T-helper 2 cell (primary cell): ENCODE measurements around the gene IL20.
A peak's percentile ranks its signal among the peaks of the same experiment; 100 is the strongest.

Source experiments
- DNase-seq, 5 experiments: peaks; one replicate each; pipeline versions ENCODE4 v3.0.0 to v3.0.0-alpha.2; 2012 to 2022

Gene IL20

DNA sequence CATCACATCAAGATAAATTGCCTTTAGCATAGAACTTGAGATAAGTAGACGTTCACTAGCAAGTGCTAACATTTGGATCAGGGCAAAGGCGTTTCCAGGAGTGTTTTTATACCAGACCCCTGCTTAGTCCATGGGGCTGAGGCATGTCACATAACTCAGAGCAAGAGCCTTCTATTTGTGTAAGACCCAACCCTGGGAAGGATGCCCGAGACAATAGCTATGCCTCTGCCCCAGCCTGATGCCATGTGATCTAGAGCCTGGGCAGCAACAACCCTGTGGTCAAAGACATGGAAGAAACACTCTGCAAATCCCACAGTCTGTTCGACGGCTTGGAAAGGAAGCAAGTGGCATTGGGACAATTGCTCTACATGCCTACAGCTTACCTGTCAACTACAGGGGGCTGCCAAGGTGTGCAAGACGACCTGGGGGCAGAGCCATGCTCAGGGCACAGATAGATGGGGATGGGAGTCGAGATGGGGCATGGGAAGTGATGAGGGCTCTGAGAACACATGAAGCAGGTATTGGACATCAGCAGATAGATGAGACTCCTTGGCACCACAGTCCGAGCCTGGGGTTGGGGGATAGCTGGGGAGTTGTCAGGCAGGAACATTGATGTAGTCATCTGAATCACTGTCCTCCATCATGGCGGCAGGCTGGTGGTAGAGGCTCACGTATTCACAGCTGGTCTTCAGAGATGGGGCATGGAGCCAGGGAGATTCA is 39.2 kb downstream of the IL20 start:
- no peak for DNase-seq

DNA sequence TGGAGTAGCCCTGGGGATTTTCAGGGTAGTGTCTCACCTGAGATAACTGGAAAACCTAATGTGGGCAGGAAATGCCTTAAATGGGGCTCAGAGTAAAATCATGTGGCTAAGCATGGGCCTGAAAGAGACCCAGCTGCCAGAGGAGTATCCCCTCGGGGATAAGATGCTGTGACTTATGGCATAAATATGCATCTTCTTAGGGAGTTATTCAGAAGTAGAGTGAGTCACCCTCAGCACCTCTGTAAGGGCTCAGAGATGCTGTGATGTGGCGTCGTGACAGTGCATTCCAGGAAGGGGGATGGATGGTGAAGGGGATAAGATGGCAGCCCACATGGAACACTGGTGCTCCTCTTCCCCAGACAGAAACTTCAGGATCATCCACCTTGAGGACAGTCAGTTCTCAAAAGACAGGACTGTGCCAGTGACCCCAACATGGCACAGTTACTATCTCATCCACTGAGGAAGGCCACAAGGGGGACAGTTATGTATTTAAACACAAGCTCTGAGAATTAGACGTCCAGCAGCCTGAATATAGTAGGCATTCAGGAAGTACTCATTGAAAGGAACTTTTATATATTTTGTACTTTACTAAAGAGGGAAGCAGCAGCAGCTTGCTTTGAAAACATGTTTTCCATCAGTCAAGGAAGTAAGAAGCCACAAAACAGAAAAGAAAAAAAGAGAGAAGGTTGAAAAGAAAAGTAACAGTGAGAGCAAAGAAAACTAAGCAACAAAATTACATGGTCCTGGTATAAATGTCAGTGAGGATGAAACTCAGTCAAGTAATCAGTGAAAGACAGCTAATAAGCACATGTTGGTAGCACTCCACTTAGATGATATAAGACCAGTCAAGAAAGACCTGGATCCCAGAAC is 40.1 kb downstream of the IL20 start:
- no peak for DNase-seq

DNA sequence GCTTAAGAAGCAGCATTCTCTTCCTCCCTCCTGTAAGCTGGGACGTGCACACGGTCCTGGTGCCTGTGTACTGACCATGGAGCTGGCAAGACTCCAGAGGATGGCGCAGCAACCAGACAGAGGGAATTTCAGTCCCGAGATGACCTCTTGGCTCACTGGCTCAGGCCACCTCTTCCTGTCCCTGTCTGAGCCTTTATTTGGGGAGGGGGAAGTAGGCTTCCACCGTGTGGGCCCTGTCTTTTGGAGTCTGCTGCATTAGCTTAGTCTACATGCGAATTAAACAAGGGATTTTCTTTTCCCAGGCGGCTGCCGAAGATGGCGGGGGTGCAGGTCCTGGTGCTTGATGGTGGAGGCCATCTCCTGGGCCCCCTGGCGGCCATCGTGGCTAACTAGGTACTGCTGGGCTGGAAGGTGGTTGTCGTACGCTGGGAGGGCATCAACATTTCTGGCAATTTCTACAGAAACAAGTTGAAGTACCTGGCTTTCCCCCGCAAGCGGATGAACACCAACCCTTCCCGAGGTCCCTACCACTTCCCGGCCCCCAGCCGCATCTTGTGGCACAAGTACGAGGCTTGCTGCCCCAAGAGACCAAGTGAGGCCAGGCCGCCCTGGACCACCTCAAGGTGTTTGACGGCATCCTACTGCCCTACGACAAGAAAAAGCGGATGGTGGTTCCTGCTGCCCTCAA is 42.0 kb downstream of the IL20 start:
- no peak for DNase-seq

DNA sequence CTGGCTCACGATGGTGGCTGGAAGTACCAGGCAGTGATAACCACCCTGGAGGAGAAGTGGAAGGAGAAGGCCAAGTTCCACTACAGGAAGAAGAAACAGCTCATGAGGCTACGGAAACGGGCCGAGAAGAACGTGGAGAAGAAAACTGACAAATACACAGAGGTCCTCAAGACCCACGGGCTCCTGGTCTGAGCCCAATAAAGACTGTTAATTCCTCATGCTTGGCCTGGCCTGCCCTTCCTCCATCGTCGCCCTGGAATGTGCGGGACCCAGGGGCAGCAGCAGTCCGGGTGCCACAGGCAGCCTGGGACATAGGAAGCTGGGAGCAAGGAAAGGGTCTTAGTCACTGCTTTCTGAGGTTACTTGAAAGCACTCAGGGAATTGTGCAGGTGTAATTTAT is 42.6 kb downstream of the IL20 start:
- DNase-seq, result no peak

GRCh38 chr1:206909161-206909882 is 43.9 kb downstream of the IL20 start:
- DNase-seq, result peak in 3 of 5 experiments; percentile 13 to 41 (median 36)

GRCh38 chr1:206909883-206910318 is 44.5 kb downstream of the IL20 start:
- no peak for DNase-seq

DNA sequence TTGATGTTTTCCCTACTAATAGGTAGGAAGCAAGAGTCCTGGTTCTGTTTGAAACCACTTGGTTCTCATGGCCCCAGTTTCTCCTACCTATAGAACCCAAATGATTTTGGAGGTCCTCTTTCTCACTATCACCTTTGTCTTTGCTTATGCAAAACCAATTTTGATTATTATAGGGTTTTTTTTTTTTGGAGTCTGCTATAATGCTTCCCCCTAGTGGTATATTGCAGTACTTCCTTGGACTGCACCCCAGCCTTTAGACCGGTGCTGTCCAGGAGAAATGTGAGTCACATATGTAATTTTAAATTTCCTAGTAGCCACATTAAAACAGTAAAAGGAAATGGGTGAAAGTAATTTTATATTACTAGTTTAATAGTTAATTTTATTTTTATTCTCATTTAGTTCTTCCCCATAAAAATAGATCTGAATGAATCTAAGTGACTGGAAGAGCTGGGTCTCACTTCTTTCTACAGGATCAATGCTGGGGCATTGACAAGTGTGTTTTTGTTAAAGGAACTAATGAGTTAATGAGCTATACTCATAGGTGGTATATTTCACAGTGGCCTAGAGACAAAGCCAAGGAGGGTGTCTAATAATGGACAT is 45.7 kb downstream of the IL20 start:
- DNase-seq, result peak in 1 of 5 experiments; percentile 60

DNA sequence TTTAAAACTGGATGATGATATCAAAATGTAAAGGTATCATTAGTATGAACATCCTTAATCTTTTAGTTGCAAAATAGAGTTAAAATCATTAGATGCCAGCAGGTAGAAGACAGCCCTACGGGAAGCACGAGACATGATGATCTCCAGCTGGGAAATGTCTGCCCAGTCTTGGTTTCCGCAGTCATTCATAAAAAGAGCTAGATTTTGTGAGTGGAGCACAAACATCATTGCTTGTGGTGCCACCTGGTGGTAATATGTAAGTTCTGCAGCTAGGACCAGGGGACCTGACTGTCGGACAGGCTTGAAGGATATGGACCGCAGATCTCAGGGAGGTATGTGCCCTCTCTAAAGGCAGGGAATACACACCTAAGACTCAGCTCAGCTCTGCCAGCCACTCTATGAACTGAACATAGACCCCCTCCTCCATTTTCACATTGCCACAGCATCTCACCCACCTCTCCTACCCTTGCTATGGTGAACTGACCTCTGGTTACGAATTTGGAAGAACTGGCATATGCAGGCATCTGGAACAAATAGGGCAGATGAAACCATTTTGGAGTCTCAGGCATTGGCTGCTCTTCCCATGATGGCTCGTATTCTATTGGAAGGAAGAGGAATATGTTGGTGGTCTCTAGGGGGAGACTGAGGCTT is 47.1 kb downstream of the IL20 start:
- DNase-seq, result peak in 4 of 5 experiments; percentile 40 to 69 (median 50)

DNA sequence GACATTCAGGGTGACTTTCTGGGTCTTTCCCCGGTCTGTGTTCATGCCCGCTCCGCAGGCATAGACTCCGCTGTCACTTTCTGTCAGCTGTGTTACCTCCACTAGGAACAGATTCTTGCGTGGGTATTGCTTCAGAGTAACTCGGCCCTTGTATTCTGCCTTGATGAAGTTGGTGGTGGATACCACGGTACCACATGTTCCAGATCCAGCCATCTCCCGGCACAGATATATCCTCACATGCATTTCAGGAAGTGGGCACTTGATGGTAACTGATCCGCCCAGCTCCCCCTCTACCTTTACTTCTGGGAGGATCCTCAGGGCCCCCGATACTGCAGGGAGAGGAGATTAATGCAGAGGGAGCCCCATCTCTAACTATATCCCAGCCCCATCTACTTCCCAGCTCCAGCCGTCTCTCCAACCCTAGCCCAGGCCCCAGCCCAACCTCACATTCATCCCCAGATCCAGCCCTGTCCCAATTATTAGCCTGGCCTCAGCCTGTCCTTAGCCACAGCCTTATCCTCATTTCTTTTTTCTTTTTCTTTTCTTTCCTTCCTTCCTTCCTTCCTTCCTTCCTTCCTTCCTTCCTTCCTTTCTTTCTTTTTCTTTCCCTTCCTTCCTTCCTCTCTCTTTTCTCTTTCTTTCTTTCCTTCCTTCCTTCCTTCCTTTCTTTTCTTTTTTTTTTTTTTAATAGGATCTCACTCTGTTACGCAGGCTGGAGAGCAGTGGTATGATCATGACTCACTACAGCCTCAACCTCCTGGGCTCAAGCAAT is 48.5 kb downstream of the IL20 start:
- no peak for DNase-seq

- DNase-seq, result no peak
These were observed 49.8 kb downstream of the IL20 start for GRCh38 chr1:206915030-206915735.

- no peak for DNase-seq
These were observed 50.7 kb downstream of the IL20 start for GRCh38 chr1:206916000-206916709.

DNA sequence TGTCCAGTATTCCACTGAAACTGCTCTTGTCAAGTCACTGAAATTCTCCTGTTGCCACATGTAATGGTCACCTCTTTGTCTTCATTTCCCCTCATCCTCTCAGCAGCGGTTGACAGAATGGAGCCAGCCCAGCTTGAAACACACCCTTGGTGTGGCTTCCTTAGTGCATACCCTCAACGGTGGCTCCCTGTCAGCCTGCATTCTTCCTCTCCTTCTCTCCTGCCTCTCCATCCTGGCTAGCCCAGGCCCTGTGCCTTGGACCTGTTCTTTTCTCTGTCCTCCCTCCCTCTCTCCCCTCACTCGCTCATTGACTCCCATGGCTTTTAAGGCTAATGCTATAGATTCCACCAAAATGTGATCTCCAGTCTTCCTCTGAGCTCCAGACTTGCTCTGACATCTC is 52.7 kb downstream of the IL20 start:
- no peak for DNase-seq
